GM21526 (cell line): ENCODE measurements around the gene C3orf20.
"Not testable (repeated sequence)": the region's sequence is repeated elsewhere in the genome, so short reads cannot be mapped to it uniquely, and the experiment has no call there.

Experiments
- ATAC-seq: cut with Tn5 transposase; IDR thresholded peaks from one replicate; pipeline ENCODE4 v1.9.1; 2021; ENCODE audit warnings: moderate library complexity; ENCODE audit not compliant: unreplicated experiment, low FRiP score

C3orf20 gene

DNA sequence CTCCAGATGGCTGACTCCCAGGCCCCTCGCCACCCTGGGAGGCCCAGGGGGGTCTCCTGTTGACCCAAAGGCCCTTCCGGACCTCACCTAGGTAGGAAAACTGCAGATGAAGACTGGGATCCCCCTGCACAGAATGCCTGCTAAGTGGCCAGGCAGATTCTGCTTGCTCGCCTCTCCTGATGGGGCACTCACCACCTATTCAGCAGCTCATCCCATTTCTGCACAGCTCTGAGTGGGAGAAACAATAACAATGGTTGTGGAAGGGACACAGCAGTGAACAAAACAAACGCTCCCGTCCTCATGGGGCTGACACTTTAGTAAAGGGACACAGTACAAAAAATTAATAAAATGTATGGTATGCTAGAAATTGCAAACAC is 118.9 kb downstream of the C3orf20 start:
- no peak for ATAC-seq

DNA sequence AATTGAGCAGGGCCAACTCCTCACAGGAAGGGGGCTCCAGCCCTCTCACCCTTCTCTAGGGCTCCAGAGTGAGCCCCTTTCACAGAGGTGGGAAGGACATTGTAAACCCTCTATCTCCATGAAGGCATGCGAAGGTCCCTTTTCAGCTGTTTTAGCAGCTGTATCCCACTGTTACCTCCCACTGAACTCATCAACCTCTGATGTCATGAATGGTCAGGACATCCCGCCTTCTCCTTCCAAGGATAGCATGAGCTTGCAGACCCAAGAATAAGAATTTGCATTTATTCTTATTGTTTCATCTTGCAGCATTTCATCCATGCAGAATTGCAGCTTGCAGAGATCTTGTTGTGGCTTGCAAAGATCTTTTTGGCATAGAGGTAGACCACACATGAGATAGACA is 119.5 kb downstream of the C3orf20 start:
- ATAC-seq: no peak

DNA sequence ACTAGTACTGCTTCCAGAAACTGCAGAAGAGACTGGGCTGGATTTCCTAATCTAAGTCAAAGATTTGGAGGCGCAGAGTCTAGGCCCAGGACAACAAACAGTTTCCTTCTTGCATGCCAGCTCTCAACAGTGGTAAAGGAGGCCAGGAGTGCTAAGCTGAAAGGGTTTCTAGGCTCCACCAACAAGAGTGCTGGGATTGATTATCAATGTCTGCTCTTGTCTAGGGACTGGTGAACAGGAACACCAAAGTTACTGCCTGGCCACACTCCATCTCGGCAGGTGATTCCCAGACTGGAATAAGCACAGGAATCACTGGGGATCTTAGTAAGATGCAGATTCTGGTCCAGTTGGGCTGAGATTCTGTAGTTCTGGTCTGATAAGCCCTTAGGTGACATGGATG is 121.1 kb downstream of the C3orf20 start:
- no peak for ATAC-seq

DNA sequence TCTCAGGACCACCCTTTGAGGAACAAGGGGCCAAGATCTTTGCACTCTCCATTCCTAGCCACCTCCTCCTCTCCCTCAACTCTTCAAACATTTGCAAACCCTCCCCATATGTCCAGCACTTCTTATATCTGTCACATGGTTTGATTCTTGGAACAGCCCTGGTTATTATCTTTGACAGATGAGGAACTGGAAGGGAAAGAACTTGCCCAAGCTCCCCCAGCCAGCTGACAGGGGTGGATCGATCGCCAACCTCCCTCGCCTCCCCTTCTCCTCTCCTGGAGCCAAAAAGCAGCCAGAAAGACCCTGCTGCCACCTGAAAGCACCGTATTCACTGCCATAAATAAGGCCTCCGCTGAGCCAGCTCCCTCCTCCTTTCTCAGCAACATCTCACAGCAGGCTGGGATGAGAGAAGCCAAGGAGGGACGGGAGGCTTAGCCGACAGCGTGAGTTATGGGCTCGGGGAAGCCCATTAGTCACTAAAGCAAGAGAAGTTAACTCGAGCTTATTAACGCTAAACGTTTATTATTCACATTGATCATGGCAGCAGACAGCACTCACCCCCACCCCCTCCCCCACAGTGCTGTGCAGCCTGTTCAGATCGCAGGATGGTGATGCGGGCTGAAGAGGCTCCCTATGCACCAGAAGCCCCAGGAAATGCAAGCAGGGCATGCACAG is 121.6 kb downstream of the C3orf20 start:
- ATAC-seq: no peak

DNA sequence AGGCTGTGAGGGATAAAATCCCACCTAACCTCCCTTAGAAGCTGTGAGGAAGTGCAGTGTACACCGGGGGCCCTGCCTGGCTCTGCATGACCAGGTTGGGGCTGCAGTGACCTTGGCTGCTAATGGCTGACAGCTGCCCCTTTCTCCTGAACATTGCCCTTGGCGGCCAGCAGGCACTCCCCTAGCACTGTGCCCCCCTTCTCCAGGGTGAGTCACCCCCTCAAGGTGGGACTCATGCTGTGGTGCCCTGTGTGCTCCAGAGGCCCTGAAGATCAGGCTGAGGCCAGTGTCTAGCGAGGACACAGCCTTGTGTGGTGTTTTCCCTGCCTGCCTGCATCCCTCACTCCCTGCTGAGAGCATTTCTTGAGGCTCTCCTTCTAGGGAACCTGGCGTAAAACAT is 122.8 kb downstream of the C3orf20 start:
- no peak for ATAC-seq

DNA sequence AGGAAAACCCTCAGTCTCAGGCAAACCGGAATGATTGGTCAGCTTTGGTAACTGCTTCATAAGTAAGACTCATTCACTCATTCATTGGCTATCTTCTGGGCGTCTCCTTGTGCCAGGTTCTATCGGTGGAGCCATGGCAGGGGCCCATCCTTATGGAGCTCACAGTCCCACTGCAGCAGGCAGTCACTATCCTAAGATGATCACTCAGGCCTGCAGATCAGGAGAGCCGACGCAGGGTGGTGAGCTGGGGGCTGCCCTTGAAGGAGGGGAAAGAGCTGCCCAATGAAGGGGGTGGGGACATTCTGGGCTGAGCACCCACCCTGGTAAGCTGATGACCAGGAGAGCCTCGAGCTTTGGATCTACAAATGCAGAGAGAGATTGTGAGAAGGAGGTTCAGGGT is 123.3 kb downstream of the C3orf20 start:
- no peak for ATAC-seq

DNA sequence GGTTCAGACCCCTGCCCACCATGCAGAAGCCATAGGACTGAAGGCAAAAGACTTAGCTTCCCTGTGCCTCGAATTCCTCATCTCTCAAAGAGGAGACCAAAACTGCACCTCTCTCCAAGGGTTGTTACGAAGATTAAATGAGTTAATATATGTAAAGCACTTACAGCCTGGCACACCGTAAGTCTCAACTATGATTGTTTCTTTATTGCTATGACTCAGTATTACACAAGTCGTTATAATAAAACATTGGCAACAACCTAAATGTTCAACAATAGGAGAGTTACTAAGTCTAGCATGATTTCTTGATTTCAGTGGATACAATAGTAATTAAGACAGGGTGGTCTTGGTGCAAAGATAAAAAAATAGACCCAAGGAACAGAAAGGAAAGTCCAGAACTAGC is 124.2 kb downstream of the C3orf20 start:
- ATAC-seq: no peak

DNA sequence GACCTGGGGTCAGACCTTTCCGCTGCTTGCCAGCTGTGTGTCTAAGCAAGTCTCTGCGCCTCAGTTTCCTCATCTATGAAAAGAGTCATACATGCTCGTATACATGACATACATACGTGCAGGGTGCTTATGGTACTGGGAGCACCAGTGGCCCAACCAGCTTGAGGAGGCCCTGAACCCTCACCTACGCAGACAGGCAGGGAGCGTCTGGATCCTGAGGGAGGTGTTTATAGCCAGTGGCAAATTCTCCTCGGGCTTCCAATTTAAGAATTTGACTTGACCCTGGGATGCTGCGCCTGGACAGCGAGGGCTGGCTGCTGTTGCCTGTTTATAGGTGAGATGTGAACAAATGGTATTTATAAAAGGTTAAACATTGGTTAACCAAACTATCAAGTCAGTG is 126.1 kb downstream of the C3orf20 start:
- no peak for ATAC-seq

DNA sequence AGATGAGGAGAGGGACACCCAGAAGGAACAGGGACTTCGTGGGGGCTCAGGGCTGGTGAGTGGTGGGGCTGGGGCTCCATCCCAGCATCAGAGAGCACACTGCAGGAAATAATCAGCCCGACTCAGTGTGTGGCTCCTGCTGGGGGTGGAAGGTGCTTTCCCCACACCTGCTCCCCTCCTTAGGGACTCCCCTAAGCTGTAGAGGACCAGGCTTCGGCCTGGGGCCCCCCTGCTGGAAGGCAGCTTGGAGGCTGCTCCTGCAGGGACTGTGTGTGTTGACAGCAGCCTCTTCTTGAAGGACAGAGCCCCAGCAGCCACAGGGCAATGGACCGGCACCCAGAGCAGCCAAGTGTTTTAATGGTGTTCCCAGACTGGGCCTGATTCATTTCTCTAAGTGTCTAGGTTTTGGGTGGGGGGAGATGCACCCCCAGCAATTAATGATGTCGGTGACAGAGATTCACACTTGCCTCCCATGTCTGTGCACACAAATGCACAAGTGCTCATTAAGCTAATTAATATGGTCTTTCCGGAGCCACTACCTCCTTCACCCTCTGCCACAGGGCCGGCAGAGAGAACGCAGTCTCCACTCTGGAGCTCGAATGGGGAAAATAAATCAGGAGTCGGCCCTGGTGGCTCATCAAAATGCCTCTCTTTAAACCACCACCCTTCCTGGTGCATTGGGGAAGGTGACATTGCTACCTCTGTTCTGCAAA is 126.9 kb downstream of the C3orf20 start:
- no peak for ATAC-seq

DNA sequence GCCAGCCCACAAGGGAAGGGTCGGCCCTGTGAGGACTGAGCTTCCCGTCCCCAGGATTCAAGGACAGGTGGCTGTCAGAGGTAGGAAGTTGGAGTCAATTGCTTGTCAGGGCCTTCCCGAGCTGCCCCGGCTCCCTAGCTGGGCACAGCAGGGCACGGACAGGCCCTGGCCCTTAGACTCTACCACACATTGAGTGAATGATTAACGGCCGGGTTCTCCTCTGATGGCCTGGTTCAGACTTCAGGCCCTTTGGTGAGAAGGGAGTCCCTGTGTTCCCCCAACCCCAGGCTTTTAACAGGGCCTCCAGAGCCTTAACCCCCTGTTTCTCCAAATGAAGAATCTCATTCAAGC is 127.4 kb downstream of the C3orf20 start:
- no peak for ATAC-seq

DNA sequence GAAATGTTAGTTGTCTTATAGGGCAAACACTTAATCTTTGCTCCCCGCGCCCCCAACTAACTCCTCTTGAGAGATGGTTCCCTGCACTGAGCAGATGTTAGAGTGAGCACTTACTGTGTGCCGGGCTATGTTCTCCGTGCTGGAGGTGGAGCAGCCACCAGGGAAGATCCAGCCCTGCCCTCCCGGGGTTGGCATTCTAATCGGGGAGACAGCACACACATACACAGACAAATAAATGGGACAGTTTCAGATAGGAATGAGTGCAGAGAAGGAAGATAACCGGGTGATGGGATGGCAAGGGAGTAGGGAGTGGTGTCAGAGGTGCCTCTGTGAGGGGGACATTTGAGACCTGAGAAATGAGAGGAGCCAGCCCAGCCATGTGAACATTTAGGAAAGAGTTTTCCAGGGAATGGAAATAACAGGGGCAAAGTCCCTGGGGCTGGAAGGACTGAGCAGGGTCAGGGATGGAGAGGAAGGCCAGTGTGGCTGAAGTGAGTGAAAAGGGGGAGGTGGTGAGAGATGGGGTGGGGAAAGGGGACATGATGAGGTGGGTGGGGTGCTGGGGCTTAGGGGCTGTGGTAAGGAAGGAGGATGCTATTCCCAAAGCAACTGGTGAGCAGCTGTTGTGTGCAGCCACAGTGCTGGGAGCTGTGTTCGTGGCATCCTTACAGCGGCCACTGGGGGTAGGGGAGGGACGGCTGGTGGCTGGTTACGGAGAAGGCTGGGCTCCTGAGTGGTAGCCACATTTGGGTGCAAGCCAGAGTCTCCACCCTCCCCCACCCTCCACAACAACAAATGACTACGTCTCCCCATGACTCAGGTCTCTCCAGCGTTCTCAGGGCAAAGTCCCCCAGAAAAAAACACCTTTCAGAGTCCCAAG is 128.4 kb downstream of the C3orf20 start:
- no peak for ATAC-seq

DNA sequence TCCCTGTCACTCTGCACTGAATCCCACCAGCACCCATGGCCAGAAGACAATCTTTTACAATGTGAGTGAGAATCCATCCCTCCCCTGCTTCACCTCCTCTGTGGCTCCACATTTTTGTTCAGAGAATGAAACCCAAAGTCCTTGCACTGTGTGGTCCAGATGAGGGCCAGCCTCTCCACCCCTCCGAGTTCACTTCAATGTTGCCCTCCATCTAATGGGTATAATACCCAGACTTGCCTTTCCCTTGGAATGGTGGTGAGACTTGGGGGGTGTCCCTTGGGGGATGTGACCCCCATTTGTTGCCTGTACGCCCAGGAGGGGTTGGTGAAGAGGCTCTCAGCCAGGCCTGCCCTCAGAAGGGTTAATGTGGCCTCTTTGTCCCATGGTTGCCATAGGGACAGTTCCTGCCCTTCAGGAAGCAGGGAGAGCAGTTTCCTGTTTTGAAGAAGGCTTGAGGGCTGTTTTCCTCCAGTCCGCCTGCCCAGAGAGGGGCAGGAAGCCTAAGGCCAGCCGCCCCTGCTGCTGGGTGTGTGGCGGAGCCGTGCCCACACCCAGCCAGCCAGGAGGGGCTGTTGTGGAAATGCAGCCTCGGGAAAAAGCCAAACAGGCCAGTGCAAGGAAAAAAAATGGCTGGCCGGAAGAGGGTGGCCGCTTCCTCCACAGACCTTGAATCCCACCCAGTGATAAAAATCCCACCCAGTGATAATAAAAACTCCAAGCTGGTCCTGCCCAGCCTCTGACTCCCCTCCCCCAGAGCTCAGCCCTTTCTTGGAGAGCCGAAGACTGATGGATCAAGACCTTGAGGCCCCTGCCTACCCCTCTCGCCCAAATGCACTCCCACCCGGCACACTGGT is 129.3 kb downstream of the C3orf20 start:
- no peak for ATAC-seq

DNA sequence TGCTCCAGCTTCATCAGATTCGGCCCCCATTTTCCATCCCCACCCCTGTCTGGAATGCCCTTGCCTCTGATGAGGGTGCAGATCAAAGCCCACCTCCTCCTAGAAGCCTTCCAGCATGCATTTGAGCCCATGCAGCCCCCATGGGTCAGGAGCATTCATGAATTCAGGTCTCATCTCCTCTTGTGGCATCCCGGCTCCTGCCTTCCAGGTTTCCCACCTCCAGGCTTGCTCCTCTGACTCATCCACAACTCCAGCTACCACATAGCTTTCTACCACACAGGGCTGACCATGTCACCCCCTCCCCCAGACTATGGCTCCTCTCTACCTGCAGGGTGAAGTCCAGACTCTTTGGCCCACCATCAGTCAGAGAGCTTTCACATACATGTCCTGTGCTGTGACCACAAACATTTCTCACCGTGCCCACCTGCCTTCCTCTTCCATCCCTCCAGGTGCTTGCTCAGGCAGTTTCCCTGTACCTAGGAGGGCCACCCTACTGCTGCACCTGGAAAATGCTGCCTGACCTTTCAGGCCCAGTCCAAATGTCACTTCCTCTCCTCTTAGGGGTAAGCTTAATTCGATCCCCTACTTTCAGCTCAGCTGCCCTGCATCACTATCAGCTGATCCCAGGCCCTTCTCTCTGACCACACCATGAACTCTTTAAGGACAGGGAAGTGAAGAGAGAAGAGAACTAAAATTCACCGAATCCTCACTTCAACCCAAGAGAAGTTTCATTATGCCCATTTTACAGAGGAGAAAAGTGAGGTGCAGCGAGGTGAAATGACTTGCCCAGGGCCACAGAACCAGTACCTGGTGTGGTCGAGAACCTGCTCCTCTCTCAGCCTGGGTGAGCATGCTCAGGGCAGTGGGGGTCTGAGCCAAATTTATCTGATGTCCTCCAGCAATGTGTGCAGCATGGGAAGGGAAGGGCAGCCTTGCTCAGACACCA is 130.2 kb downstream of the C3orf20 start:
- no peak for ATAC-seq

DNA sequence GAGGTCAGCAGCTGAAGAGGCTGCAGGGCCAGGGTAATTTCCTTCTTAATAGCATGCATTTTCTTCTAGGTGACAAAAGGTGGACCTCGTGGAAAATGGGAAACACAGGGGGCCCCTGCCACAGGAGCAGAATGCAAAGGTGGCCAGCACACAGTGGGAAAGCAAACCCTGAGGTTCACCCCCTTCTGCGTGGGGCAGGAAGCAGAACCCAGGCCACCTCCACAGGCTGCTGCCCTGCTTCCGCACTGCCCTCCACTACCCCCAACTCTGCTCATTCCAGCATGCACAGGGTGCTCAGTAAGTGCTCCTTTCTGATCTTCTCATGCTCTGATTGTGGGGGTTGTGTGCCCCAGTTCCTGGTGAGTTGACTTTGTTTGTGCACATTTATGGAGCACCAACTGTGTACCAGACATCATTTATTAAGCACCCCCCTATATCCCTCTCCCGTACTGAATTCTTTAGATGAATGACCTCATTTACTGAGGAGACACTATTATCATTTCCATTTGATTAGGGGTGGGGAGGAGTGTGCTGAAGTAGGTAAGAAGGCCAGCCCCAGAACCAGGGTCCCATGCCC is 131.1 kb downstream of the C3orf20 start:
- ATAC-seq: no peak

DNA sequence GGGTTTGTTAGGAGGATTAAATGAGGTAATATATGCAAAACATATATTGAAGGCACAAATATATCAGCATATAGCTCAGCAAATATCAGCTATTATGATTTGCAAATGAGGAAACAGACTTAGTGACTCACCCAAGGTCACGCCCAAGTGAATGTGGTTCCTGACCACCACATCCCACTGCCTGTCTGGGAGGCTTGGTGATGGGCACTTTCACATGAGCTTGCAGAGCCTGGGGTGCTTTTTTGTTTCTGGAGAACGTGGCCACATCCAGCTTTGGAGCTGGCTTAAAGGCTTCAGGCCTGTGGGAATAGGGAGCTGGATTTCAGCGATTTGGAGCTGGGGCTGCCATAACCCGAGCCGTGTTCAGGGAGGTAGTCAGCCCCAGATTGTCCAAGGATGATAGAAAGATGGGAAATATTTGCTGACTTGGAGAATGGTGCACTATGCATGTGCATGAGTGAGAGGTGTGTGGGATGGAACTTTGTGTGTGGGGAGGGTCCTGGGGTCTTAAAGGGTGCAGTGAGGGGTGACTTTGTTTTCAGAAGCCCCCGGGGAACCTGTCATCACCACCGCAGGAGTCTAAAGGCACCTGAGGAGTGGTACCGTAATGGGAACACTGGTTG is 131.8 kb downstream of the C3orf20 start:
- no peak for ATAC-seq

DNA sequence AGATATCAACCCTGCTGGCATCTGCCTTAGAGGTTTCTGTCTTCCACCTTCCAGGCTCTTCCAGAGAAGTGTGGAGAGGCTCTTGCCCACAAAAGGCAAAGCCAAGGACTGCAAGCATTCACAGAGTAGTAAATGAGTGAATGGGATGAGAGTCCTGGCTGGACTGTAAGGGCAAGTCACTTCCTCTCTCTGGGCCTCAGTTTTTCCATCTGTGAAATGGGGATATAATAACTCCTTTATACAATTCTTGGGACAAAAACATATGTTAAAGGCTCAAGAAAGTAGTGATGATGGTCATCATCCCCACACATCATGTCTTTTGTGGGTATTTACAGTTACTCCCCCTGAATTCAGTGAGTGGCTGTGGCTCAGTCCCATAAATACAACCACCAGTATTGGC is 133.1 kb downstream of the C3orf20 start:
- no peak for ATAC-seq

DNA sequence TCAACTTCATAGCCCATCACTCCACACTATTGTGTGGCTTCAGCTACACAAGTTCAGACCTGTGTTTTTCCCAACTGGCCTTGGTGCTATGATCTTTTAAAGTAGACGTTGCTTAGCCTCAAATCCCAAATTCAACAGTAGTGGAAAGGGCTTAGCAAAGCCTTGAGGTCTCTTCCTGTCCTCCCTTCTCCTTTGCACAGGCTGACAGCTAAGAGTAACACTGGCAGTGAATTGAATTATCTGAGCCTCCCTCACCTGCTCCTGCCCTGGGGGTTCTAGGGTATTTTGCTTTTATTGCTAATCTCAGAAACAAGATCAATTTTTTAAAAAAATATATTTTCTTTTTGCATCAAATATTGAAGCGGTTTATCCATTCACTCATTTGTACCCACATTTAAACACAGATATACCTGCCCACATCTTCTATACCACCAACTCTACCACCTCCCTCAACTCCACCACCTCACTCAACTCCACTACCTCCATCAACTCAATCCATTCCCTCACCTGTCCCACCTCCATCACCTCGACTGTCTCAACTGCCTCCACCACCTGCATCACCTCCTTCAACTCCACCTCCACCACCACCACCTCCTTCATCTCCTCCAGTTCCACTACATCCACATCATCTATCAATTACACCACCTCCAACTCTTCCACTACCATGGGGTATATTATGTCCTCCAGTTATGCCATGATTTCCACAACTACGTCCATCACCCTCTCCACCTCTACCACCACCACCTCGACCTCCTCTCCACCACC is 133.7 kb downstream of the C3orf20 start:
- ATAC-seq: no peak

DNA sequence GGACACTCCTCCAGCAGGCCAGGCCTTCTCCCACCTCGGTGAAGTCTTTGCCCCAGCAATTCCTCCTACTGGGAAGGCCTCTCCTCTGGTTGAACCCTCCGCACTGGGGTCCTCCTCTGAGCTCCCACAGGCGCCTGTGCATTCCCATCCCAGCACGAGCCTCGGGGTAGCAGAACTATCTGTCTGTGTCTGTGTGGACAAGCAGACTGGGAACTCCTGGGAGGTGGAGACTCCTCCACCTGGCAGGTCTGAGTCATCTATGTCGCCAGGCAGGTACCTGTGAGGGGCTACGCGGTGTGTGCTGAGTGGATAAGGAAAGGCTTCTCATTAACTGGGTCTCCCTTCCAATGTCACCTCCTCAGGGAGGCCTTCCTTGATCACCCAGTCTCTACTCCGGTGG is 134.7 kb downstream of the C3orf20 start:
- ATAC-seq: not testable (repeated sequence)
